ENCODE measurements around the gene C2CD2. TPM values are rescaled to one million over a fixed set of nuclear protein-coding genes. Genes with fewer than 3 reads are reported as not detected.

C2CD2 gene
- total and polyA plus RNA-seq, 10 of the 15 experiments (the other 5 are each of a cell fraction or from before 2014, with no cell fraction given) = 2.2 to 30.9 (median 9.9) TPM

GRCh38 chr21:41873426-41873825 is 80.4 kb downstream of the C2CD2 start:
- peak; percentile 36; the same call in 2 of the 3 replicates for ATAC-seq
- RAD21 ChIA-PET (ENCODE audit: unreplicated experiment) = no interaction called here
- no peaks in the 10 kb centered on the region for H3K9me3 ChIP-seq (replicated peaks; ENCODE audit: control insufficient read depth, insufficient read depth, low read length)
- H3K79me2 ChIP-seq (ENCODE audit: control insufficient read depth, insufficient read depth, low read length) = peaks cover 47% of the 10 kb centered on the region
- H3K4me3 ChIP-seq = no peak overlapping the region
- peaks cover 34% of the 10 kb centered on the region for H3K4me1 ChIP-seq (ENCODE audit: control insufficient read depth, insufficient read depth, low read length)
- in situ Hi-C loops (cut with MboI) = no loop called here
- POLR2A ChIA-PET = interaction anchor here (0.5 kb wide), 1 partner anchor 568 kb away, joined by 7 read pairs; no protein-coding TSS in a partner anchor
- SMC1A ChIA-PET (ENCODE audit: uncharacterized antibody, unreplicated experiment) = interaction anchor here (0.8 kb wide), 1 partner anchor 10 kb away, joined by 3 read pairs; no protein-coding TSS in a partner anchor
- BruUV-seq (replicated peaks) = no TSS peak
- no peaks in the 10 kb centered on the region; a peak in 1 of 4 replicates for H3K36me3 ChIP-seq (ENCODE audit: control insufficient read depth in 2 of 2, insufficient read depth in 2 of 2, low read length in 1 of 2)
- WGBS (ENCODE audit: insufficient coverage, insufficient replicate concordance, low lambda C conversion rate, missing lambda C conversion rate) = 59% methylated on average over 6 of the region's 6 CpGs
- intact Hi-C loops (cut with micrococcal nuclease; ENCODE audit: unreplicated experiment) = no loop called here
- H4K20me1 ChIP-seq (ENCODE audit: control insufficient read depth, insufficient read depth) = no peaks in the 10 kb centered on the region
- H3K27me3 ChIP-seq (replicated peaks in 1 of 2; ENCODE audit: control insufficient read depth in 2 of 2, insufficient read depth in 2 of 2, low read length in 1 of 2) = no peaks in the 10 kb centered on the region
- no peak overlapping the region for H2AFZ ChIP-seq (ENCODE audit: control insufficient read depth, low read depth, low read length)
- CTCF ChIA-PET = no interaction called here
- H3K4me2 ChIP-seq (ENCODE audit: control insufficient read depth, insufficient read depth) = peak overlapping the region; percentile 45
- no peak for DNase-seq (ENCODE audit: low read depth, low spot score)
- TF ChIP-seq SMC3 (IDR thresholded peaks at IDR 0.05; ENCODE audit: borderline replicate concordance, low read length) (no peak), HDGF (IDR thresholded peaks at IDR 0.05) (no peak), CBFB (IDR thresholded peaks at IDR 0.05; ENCODE audit: low read depth) (no peak), IRF5 (IDR thresholded peaks at IDR 0.05; ENCODE audit: borderline replicate concordance) (no peak), SRF (IDR thresholded peaks at IDR 0.05; ENCODE audit: low read depth in 2 of 2, low read length in 2 of 2) (no peak), SMAD5 (IDR thresholded peaks at IDR 0.05; ENCODE audit: low read depth) (no peak), BHLHE40 (IDR thresholded peaks at IDR 0.05; ENCODE audit: borderline replicate concordance in 1 of 2, low read depth in 2 of 2, low read length in 1 of 2) (no peak), NR2F1 (conservative IDR thresholded peaks at IDR 0.05) (no peak), ATF7 (IDR thresholded peaks at IDR 0.05; ENCODE audit: low read depth) (no peak), ZNF217 (IDR thresholded peaks at IDR 0.05) (no peak), E2F8 (IDR thresholded peaks at IDR 0.05; ENCODE audit: low read depth, partially characterized antibody) (no peak), SUPT20H (IDR thresholded peaks at IDR 0.05; ENCODE audit: borderline replicate concordance, control insufficient read depth, low read depth, low read length) (no peak), ATF3 (IDR thresholded peaks at IDR 0.05; ENCODE audit: borderline replicate concordance, extremely low read depth, low read depth, low read length) (no peak)
- H3K27ac ChIP-seq (ENCODE audit: control insufficient read depth, insufficient read depth) = no peak overlapping the region
- no peak for FAIRE-seq
- no peak overlapping the region for H3K9ac ChIP-seq (ENCODE audit: control insufficient read depth, insufficient read depth, low read length)

Measured in GM12878 (cell line).